Sciatic nerve (tissue), 2 donors: ENCODE data around the gene NDUFC1. TPM values are rescaled to one million over a fixed set of nuclear protein-coding genes. Genes with fewer than 3 reads are reported as not detected.
"Not testable (repeated sequence)": the region's sequence is repeated elsewhere in the genome, so short reads cannot be mapped to it uniquely, and the experiment has no call there.

Experiments used
- ATAC-seq: fragments of 200-7000 bp; cut with Tn5 transposase; one replicate; pipeline ENCODE4 v1.9.1; 2020; ENCODE audit warnings: mild to moderate bottlenecking, moderate library complexity
- DNase-seq: peaks from one replicate; pipeline ENCODE4 v3.0.0-alpha.2; 2020; ENCODE audit warnings: low spot score
- intact Hi-C: fragments of 100-400 bp; cut with DNase I; formaldehyde crosslinking; loops from one replicate; pipeline ENCODE4 v1.14.2; 2022
- total RNA-seq: library from RNA; stranded (reverse); fragmentation: NEBNext Ultra II Directional; extraction: Animal tissue kit (Norgen Biotek cat#: 25700); gene quantifications from one replicate; pipeline ENCODE4 v1.2.1, GENCODE V29; 2021
- donor health status: DM: no; HTN: no; CAD: no.
- donor health status: DM: no; HTN: no; CAD: no.

NDUFC1 gene
- total RNA-seq, result 36.5 TPM

DNA sequence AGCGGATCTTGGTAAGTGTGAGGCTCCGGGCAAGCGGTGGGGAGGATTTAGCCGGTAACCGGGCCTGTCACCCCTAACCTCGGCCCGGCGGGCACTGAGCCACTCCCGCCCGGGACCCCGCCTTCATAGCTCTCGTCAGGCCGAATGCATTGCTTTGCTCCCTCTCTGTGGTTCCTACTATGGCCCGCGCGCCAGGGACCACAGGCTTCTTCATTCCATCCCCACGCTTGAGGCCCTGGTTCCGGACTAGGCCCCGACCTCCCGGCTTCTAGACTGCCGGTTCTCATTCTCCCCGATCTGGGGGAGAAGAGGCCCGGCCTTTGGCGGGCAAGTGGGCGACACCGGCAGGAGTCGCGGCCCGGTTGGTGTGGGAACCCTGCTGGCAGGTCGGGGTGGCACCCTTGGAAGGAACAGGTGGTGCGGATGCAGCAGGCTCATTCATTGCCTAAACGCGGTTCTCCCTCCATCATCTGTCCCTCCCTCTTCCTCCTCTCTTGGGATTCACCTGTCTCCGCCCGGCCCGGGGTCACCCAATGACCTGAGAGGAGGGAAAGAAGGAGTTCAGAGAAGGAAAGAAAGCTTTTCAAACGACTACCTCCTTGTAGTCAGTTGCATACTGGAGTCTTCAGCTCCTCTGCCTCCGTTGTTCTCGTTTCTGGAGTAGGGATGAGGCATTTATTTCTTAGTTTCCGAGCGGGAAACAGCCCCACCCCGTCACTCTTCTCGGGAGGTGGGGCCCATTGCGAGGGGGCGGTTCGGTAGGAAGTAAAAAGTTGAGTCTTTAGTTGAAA, at the start of gene NDUFC1:
NDUFC1 (minus strand) TSS at position 657 of the 791 bp plus-strand sequence. CDS start 6,679 bp downstream, outside the sequence.
- intact Hi-C loops, result no loop called here
- ATAC-seq, result peak; percentile 56
- DNase-seq, result peak; percentile 66

DNA sequence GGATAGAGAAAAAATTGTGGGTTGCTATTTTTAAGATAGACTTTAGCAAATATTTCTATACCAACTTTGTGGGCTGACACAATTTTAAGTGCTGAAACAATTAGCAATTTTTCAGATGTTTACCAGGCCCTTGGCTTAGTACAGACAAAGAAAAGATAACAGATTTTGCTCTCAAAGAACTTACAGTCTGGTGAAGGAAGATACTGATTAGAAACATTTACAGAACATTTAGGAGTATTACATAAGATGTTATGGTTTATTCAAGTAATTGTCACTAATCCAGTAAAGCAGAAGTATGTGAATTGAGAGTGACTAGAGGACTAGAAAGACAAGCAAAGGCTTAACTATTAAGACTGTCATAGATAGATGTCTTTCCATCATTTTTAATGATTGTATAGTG, 35.3 kb upstream of the NDUFC1 start:
- intact Hi-C loops, result no loop called here

DNA sequence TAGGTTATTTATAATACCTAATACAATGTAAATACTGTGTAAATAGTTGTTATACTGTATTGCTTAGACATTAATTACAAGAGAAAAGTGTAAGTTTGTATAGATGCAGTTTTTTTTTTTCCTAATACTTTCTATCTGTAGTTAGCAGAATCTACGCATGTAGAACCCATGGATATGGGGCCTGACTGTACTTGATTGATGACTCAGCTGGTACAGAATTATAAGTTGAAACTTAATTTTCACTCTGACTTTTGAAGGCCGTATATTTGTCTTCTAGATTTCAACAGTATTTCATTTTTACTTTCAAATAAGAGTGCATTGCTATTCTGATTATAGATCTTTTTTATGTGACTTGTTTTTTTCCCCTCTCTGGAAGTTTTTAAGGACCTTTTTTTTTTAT, 30.8 kb upstream of the NDUFC1 start:
- ATAC-seq, result no peak
- DNase-seq, result no peak
- intact Hi-C loops, result no loop called here

More for the DNA sequence above, 35.3 kb upstream of the NDUFC1 start:
- no peak for DNase-seq
- ATAC-seq, result no peak

DNA sequence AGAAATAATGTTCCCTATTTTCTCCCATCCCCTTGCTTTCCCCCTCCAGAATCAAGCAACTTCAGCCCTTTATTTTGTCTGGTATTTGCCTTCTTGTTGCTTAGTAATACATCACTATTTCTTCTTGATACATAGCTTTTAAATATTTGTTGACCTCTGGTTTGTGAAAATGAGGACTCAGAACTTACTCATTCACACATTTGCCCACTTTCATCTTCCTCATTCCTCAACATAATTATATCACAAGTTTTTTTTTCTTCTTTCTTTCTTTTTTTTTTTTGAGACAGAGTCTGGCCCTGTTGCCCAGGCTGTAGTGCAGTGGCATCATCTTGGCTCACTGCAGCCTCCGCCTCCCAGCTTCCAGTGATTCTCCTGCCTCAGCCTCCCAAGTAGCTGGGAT, 28.9 kb upstream of the NDUFC1 start:
- no peak for DNase-seq
- ATAC-seq, result no peak
- intact Hi-C loops, result no loop called here

DNA sequence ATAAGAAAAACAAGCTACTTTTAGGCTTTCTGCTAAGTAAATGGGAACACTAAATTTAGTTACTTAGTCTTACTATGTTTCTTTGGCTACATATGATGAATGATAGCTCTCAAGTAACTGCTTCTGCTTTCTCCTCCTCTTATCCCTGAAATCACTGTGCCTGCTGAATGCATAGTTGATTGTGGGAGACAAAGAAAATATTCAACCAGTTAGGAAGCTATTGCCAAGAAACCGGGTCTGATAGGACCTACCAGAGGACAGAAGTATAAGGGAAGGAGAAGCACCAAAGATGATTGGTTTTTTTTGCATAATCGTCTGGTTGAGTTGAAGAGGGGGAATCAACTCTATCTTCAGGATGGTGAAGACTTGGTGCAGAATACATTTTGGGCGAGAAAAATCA, 28.0 kb upstream of the NDUFC1 start:
- ATAC-seq (no peak), DNase-seq (no peak)
- intact Hi-C loops, result no loop called here

DNA sequence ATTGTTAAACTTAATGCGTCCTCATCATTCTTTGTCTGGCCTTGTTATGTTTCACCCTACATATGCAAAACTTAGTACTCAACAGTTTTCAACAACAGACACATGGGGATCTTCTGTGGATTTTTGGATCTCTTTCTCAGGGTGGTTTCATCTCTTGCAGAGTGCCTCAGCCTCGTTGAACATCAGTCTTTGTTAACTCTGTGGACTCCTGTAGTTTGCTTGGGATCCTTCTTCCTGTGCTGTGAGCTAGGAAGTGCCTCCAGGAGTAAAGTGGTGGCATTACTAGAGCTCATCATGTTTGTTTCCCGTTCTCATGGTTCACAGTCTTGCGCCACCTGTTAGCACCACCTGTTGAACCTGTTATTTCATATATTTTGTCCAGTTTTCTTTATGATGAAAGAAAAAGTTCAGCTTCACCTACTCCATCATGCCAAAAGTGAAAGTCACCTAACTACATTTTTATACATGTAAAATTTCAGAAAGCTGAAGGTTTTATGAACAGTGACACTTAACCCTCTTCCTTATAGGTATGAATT, 27.5 kb upstream of the NDUFC1 start:
- DNase-seq (no peak), ATAC-seq (no peak)
- intact Hi-C loops, result no loop called here

DNA sequence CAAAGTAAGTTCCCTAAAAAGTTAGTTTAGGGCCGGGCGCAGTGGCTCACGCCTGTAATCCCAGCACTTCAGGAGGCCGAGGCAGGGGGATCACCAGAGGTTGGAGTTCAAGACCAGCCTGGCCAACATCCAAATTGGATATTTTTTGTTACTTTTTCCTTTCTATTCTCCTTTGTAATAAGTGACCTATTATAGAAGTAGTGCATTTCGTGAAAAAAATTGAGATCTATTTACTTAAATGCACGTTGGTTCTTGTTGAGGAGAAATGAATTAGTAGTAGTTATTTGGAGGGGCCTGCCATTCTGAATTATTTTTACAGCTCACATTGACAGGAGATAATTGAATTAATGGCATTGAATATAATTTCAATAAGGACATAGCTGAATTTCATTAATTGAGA, 22.3 kb upstream of the NDUFC1 start:
- DNase-seq (no peak), ATAC-seq (no peak)
- intact Hi-C loops, result no loop called here

DNA sequence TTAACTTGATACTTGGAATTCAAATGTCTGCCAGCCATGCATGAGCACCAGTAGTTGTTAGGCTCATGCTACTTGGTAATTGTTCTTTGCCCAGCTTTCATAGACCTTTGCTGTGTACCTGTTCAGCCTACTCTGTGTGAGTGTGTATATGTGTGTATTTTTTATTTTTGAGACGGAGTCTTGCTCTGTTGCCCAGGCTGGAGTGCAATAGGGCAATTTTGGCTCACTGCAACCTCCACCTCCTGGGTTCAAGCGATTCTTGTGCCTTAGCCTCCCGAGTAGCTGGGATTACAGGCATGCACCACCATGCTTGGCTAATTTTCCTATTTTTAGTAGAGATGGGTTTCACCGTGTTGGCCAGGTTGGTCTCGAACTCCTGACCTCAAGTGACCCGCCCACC, 20.3 kb upstream of the NDUFC1 start:
- ATAC-seq, intact Hi-C loops, DNase-seq: not testable (repeated sequence)

DNA sequence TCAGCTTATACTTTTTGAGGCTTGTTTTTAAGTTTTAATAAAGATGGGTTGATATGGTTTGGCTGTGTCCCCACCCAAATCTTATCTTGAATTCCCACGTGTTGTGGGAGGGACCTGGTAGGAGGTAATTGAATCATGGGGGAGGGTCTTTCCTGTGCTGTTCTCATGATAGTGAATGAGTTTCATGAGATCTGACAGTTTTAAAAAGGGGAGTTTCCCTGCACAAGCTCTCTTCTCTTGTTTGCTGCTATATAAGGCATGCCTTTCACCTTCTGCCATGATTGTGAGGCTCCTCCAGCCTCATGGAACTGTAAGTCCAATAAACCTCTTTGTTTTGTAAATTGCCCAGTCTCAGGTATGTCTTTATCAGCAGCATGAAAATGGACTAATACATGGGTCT, 19.8 kb upstream of the NDUFC1 start:
- DNase-seq, ATAC-seq, intact Hi-C loops: not testable (repeated sequence)

DNA sequence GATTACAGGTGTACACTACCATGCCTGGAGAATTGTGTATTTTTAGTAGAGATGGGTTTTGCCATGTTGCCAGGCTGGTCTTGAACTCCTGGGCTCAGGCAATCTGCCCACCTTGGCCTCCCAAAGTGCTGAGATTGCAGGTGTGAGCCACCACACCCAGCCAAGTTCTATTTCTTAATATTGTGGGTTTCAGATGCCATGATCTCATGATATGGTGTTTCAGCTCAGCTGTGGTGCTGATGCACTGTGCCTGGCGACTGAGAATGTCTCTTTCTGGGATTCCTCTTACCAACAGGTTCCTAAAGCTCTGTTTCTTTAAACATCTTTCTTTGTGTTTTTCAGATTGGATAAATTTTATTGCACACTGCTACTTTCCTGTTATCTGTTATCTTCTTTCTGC, 17.3 kb upstream of the NDUFC1 start:
- intact Hi-C loops, result no loop called here
- DNase-seq, result no peak
- ATAC-seq, result no peak

DNA sequence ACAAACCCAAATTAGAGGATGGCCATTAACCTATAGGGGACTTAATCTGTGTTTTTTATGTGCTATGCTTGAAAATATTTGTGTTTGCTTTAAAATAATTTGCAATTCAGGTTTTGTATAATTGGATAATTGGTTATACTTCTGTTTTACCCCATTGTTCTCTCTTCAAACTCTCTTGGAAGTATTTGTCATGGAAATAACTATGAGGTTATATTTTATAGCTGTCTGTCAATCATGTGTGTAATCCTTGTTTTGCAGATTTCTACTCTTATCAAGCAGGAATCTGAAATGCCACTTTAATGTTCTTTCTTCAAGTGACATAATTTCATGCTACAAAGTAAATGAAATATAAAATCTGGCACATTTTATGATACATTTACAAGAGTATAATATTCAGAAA, 15.4 kb upstream of the NDUFC1 start:
- intact Hi-C loops, result no loop called here
- ATAC-seq (no peak), DNase-seq (no peak)

DNA sequence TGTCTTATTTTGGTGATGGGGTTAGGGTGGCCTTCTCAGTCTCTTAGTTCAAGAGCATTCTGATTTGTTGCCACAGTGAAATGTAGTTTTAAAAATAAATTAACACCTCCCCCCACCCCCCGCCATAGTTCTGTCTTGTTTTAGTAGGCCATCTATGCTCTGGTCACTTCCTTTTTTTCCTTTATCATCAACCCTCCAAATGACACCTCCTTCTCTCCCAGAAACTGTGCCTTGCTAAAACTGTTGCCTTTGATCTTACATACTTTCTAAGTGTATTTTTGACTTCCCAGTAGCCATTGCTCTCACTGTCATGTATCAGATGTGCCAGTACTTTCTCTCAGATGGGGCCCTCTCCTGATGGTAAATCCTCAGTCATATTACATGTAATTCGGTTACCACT, 14.5 kb upstream of the NDUFC1 start:
- DNase-seq, result no peak
- no peak for ATAC-seq

DNA sequence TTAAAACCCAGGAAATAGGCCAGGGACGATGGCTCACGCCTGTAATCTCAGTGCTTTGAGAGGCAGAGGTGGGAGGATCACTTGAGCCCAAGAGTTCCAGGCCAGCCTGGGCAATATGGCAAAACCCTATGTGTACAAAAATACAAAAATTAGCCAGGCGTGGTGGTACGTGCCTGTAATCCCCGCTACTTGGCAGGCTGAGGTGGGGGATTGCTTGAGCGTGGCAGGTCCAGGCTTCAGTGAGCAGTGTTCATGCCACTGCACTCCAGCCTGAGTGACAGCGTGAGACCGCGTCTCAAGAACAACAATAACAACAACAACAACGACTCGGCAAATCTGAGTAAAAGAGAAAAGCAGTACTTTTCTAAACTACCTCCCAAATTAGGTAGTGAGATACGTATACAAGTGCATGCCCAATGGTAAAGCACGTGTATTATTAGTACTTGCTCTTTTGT, 13.0 kb upstream of the NDUFC1 start:
- DNase-seq, result no peak
- no peak for ATAC-seq
- intact Hi-C loops, result no loop called here

More for the DNA sequence above, 14.5 kb upstream of the NDUFC1 start:
- intact Hi-C loops, result no loop called here

DNA sequence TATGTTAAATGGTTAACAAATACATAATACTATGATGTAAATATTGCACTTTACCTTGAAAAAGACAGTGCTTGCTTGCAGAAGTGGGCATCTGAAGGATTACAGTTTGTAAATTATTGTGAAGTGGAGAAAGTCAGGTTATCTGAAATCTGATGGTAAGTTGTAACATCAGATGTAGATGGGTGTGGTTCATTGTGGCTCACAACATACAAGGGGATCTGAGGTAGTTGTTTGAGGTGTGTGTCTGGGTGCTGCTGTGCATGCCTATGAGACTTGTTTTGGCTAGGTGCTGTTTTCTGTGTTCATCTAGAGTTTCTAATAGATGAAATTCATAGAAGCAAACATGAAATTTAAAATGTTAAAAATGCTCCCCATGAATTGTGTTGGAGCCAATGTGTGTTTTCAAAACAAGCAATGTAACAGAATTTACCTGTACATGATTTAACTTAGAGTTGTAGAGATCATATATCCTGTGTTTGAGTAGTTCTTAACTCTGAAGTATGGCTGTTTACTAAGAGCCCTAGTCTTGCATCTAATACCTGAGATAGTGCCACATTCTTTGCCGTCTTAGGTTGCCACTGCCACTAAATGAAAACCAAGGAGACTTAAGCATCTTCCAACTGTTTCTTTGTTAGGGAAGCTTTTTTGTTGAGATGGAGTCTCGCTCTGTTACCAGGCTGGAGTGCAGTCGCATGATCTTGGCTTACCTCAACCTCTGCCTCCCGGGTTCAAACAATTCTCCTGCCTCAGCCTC, 11.9 kb upstream of the NDUFC1 start:
- ATAC-seq (no peak), DNase-seq (no peak)
- intact Hi-C loops, result no loop called here

DNA sequence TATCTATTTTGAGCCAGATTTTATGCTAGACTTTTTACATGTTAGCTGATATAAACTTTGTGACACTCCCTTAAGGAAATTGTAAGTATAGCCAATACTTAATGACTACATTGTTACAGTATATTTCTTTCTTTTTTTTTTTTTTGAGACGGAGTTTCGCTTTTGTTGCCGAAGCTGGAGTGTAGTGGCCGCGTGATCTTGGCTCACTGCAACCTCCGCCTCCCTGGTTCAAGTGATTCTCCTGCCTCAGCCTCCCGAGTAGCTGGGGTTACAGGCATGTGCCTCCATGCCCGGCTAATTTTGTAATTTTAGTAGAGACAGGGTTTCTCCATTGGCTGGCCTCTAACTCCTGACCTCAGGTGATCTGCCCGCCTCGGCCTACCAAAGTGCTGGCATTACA, 11.1 kb upstream of the NDUFC1 start:
- ATAC-seq, DNase-seq, intact Hi-C loops: not testable (repeated sequence)

DNA sequence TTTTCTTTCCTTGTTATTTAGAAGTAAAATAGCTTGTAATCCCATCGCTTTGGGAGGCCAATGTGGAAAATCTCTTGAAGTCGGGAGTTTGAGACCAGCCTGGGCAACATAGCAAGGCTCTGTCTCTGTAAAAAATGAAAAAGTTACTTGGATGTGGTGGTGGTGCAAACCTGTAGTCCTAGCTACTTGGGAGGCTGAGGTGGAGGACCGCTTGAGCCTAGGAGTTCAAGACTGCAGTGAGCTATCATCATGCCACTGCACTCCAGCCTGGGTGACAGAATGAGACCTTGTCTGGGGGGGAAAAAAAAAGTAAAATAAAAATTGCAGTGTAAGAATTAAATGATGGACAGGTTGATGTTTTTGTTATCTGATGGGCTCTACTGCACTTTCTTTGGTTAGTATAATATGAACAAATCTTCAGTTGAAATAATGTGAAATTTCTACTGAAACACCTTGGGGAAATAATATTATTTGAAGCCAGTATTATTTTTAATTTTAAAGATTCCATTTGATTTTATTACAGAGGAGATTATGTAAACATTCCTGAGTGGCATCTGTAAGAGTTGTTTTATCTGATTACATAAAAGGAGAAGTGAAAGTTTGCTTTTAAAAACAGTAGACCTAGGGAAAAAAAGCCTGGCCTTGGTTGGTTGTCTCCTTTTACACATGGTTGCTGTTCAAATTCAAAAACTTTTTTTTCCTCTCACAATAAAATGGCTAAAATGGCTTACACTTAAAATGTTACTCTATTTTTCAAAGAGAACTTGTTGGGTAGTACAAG, 10.5 kb upstream of the NDUFC1 start:
- ATAC-seq (no peak), DNase-seq (no peak)
- intact Hi-C loops, result no loop called here

DNA sequence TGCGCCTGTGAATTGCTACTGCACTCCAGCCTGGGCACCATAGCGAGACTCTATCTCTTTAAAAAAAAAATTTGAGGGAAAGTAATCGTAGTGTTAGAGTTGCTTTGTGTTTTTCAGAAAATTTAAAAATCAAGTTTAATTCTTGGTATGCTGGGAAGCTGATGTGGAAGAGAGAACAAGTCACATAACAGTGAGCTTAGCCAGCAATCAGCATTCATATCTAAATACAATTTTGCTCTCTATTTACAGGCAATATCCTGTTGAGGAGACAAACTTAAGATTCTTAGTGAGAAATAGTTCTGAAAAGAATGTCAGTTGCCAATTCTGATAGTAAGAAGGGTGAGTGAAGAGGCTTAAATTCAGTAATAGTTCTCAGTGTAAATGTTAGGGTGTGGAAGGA, 9.6 kb upstream of the NDUFC1 start:
- intact Hi-C loops, result no loop called here
- DNase-seq (no peak), ATAC-seq (no peak)

DNA sequence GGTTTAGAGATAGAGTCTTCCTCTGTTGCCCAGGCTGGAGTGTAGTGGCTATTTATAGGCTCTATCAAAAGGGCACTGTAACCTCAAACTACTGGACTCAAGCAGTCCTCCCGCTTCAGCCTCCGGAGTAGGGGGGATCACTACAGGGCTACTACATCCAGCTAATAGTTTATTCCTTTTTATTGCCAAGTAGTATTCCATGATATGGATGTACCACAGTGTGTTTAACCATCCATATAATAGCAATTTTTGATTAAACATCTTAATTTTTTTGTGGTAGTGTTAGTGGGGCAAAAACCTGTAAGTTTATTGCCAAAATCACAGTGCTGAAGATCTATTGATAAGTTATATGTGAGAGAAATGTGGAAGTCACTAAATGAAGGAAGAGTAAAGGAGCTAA, 2.6 kb upstream of the NDUFC1 start:
- no peak for ATAC-seq
- intact Hi-C loops, result no loop called here
- DNase-seq, result no peak

DNA sequence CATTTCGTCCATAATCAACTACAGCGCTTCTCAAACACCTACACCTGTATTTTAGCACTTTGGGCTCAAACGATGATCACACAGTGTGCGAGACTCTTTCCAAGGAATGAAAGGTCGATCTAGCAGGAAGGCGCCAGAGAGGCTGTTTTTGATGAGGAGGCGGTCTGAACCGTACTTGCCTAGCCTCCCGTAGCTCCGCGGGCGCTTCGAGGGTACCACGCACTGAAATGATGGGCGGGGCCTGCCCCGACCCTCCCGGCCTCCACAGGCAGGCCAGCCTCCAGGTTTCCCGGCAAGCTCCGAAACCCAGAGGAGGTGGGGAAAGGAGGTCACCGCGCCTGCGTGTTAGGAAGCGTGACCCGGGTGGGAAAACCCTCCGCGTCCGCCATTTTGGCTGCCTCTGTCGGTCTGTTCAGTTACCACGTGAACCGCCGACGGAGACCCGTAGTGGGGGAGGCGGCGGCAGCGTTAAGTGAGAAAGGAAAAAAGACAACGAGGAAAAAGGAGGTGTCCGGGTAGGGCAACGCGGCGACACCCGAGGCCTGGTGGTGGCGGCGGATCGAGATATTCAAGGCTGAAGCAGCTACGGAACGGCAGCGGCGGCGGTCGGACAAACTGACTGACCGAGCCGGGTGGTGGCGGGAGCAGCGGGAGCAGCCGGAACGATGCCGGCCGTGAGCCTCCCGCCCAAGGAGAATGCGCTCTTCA, 1.0 kb downstream of the NDUFC1 start, which contains the start of gene NAA15:
NAA15 (plus strand) TSS at position 393 of the 708 bp plus-strand sequence; CDS start at position 666, 273 bp downstream.
- peak; percentile 99 for ATAC-seq
- DNase-seq, result peak; percentile 98
- intact Hi-C loops, result no loop called here
